Activated CD4-positive, alpha-beta T cell treated with anti-CD3 and anti-CD28 coated beads, Interleukin-2, amount 10 ng/mL, durations not matched to agents 24 days and 14 days (primary cell): ENCODE measurements around the gene BCKDHA. TPM values are rescaled to one million over a fixed set of nuclear protein-coding genes. Genes with fewer than 3 reads are reported as not detected.

ENCODE experiments used
- DNase-seq: peaks from one replicate; pipeline ENCODE4 v3.0.0; 2022
- H3K27ac Mint-ChIP-seq: one replicate; pipeline ENCODE4 v1.8.0; 2022; ENCODE audit warnings: mild to moderate bottlenecking, mixed read lengths
- H3K27me3 Mint-ChIP-seq: one replicate; pipeline ENCODE4 v1.8.0; 2022; ENCODE audit warnings: mixed read lengths
- H3K36me3 Mint-ChIP-seq: one replicate; pipeline ENCODE4 v1.8.0; 2022; ENCODE audit warnings: low read depth, mild to moderate bottlenecking, mixed read lengths
- H3K4me1 Mint-ChIP-seq: one replicate; pipeline ENCODE4 v1.8.0; 2021; ENCODE audit warnings: mixed read lengths
- H3K4me3 Mint-ChIP-seq: one replicate; pipeline ENCODE4 v1.8.0; 2022; ENCODE audit warnings: mild to moderate bottlenecking, moderate library complexity, mixed read lengths
- H3K9me3 Mint-ChIP-seq: one replicate; pipeline ENCODE4 v1.8.0; 2021; ENCODE audit warnings: mixed read lengths
- intact Hi-C: fragments of 100-400 bp; cut with micrococcal nuclease; formaldehyde crosslinking; loops from one replicate; pipeline ENCODE4 v1.15.1; 2023
- total RNA-seq: library from RNA; stranded (reverse); gene quantifications from 2 replicates; pipeline ENCODE4 v1.2.3, GENCODE V29; 2022

Gene BCKDHA
- total RNA-seq, result 11.4 and 20.1 TPM in 2 replicates

DNA sequence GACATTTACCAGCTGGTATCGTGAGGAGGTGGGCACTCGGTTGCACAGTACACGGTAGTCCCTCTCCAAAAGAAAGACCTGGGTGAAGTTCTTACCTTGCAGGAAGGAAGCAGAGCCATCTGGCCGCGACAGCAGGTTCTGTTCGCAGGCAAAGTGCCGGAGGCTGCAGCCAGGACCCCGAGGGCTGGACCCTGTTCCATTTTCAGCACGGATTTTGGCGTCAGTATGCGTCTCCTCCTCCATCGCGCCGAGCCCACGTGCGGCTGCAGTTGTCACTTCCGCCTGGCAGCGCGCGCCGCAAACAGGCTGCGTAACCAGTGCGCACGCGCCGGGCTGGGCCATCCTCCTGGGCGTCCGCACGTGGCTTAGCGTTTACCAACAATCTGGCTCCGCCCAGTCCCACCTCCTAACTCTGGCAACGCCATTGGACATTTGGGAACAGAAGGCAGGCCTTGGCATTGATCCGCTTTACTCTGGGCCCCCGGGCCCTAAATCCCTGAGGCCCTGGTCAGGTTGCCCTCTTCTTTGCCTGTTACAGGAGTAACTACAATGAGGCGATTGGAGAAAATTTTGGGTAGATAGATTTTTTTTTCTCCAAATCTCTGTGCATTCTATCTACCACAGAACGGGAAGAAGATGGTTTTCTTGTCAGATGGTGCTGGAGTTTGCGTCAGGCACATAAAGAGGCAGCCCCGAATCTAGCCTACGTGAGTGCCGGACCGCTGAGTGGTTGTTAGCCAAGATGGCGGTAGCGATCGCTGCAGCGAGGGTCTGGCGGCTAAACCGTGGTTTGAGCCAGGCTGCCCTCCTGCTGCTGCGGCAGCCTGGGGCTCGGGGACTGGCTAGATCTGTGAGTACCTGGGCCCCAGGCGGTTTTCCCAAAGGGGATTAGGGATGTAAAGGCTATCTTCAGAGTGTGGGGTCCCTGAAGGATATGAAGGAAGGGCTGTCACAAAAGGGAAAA, at the start of gene BCKDHA, which contains the start of gene EXOSC5:
Gene BCKDHA, plus strand, starts transcription at position 733 of the 964 bp plus-strand sequence. Its CDS starts 10 bp downstream, at position 743.
Gene EXOSC5, minus strand, starts transcription at position 274 of the 964 bp plus-strand sequence. Its CDS starts 31 bp downstream, at position 243.
- DNase-seq, result peak; percentile 100
- no peaks in the 10 kb centered on the region for H3K9me3 Mint-ChIP-seq
- intact Hi-C loops, result loop anchor here (1.0 to 5.0 kb wide), 5 partner anchors 33 to 785 kb away; partner anchors contain the start of genes B9D2, DMAC2 and HNRNPUL1
- peaks cover 39% of the 10 kb centered on the region for H3K4me1 Mint-ChIP-seq
- peak within 1 kb of the TSS; percentile 100 for H3K27ac Mint-ChIP-seq
- peaks cover 17% of the 10 kb centered on the region for H3K36me3 Mint-ChIP-seq
- H3K27me3 Mint-ChIP-seq, result no peaks in the 10 kb centered on the region
- H3K4me3 Mint-ChIP-seq, result peak within 1 kb of the TSS; percentile 99

DNA sequence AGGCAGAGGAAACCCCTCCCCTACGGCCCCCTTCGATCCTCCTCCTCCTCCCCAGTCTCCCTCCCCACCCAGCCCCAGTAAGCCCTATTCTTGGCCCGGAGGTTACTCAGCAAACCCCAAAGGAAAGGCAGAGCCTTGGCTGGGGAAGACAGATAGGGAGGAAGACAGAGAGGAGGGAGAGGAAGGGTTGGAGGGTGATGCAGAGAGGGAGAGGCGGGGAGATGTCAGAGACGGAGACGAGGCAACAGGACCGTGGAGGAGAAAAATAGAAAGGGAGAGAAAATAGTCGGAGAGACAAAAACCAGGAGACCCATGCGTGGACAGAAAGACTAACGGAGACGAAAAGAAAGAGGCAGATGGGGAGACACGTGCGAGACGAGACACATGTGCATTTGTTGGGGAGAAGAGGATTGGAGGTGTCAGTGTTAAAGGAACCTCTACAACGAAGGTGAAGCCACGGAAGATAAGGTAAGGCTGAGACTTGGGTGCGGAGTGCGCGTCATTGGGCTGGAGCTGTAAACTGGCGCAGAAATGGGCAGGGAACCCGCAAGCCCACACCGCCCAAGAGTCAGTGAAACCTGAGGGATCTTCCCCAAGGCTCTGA, 46.8 kb upstream of the BCKDHA start:
- peak overlapping the region; percentile 88 for H3K27ac Mint-ChIP-seq
- intact Hi-C loops, result loop anchor here (1.0 to 10.0 kb wide), 3 partner anchors 88 to 576 kb away; partner anchors contain the start of genes ARHGEF1, MIA and RAB4B
- H3K4me3 Mint-ChIP-seq, result peak overlapping the region; percentile 92
- H3K9me3 Mint-ChIP-seq, result no peaks in the 10 kb centered on the region
- no peaks in the 10 kb centered on the region for H3K27me3 Mint-ChIP-seq
- peaks cover 37% of the 10 kb centered on the region for H3K4me1 Mint-ChIP-seq
- no peak for DNase-seq
- peaks cover 44% of the 10 kb centered on the region for H3K36me3 Mint-ChIP-seq

DNA sequence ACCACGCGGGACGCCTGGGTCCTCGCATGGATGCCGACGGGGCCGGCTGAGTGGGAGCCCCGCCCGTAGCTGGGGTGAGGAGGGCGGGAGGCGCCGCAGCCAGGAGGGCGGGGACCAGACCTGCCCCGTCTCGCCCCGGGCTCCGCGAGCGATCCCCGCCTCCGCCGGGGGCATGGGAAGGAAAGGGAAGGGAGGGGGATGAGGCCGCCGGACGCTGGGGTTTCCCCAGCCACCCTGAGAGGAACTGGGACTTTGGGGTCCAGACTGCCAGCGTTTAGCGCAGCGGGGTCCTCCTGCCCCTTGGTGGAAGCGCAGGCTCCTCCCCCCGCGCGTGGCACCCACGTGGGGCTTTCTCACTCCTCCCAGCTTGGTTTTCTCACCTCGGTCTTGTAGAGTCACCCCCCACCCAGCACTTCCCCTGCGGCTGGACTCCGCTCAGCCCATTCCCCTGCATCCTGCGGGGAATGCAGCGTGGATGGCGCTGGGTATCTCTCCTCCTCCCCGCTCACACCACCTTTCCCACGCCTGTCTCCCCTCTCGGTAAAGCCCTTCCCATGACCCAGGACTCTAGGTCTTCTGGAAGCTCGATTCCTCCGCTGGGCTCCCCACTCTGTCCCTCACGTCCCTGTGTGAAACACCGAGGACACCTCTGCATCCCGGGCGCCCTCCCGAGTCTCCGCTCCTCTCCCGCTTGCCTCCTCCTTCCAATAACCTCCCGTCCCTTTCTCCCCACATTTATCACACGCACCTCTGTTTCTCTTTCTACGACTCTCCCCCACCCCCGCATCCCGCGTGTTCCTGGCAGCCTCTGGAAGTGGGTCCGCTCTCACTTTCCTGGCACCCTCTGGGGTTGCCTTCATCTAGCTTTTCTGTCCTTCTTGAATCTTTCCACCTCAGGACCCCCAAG, 46.0 kb upstream of the BCKDHA start:
- no peaks in the 10 kb centered on the region for H3K27me3 Mint-ChIP-seq
- intact Hi-C loops, result loop anchor here (1.0 to 10.0 kb wide), 6 partner anchors 23 to 577 kb away; partner anchors contain the start of genes ARHGEF1, BCKDHA, EXOSC5 and MIA
- peak; percentile 96 for DNase-seq
- H3K36me3 Mint-ChIP-seq, result peaks cover 41% of the 10 kb centered on the region
- H3K4me3 Mint-ChIP-seq, result peak overlapping the region; percentile 92
- peaks cover 41% of the 10 kb centered on the region for H3K4me1 Mint-ChIP-seq
- H3K9me3 Mint-ChIP-seq, result no peaks in the 10 kb centered on the region
- peak overlapping the region; percentile 88 for H3K27ac Mint-ChIP-seq

DNA sequence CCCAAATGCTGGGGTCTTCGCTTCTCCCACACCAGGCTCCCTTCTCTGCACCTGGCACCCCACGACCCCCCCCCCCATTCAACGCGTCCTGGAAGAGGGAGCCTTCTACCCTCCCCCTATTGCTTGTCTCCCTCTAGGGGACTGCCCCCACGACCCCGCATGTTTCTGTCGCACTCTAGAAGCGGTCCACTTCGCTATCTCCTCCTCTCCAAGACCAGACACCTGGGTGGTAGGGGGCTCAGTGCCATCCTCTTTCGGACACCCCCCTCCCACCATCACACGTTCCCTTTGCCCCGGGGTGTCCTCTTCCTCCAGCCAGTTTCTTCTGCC, 45.4 kb upstream of the BCKDHA start:
- Mint-ChIP-seq H3K27me3 (no peaks in the 10 kb centered on the region), H3K36me3 (peaks cover 42% of the 10 kb centered on the region), H3K27ac (peak overlapping the region; percentile 88), H3K4me1 (peaks cover 48% of the 10 kb centered on the region), H3K9me3 (no peaks in the 10 kb centered on the region), H3K4me3 (peak overlapping the region; percentile 92)
- intact Hi-C loops, result loop anchor here (1.0 to 10.0 kb wide), 5 partner anchors 24 to 577 kb away; partner anchors contain the start of genes ARHGEF1, BCKDHA, EXOSC5 and MIA
- no peak for DNase-seq

DNA sequence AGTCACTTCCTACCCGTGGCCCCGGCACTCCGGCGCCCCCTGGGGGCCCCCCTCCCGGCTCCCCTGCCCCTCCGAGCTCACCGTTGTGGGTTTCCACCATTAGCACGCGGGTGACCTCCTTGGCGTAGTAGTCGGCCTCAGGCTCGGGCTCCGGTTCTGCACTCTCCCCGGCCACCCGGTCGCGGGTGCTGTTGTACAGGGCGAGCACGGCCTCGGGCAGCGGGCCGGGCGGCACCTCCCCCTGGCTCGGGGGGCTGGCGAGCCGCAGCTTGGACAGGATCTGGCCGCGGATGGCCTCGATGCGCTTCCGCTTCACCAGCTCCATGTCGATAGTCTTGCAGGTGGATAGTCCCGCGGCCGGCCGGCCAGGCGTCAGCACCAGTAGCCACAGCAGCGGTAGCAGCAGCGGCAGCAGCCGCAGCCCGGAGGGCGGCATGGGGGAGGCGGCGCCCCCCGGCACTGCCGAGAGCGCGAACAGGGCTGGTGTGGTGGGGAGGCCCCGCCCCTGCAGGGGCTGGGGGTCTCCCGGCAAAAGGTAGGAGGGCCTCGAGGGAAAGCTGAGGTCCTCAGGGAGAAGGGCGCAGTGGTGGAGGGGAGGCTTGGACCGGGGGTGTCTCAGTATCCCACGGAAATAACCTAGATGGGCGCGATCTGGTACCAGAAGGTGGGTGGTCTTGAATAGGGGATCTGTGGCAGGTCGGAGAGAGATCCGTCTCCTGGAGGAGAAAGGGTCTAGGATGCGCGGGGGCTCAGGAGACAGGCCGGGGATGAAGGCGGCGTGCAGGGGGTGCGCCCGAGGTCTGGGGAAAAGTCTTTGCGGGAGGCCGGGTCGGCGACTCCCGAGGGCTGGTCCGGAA, 44.8 kb upstream of the BCKDHA start:
- peak overlapping the region; percentile 88 for H3K27ac Mint-ChIP-seq
- H3K36me3 Mint-ChIP-seq, result peaks cover 39% of the 10 kb centered on the region
- no peaks in the 10 kb centered on the region for H3K9me3 Mint-ChIP-seq

DNA sequence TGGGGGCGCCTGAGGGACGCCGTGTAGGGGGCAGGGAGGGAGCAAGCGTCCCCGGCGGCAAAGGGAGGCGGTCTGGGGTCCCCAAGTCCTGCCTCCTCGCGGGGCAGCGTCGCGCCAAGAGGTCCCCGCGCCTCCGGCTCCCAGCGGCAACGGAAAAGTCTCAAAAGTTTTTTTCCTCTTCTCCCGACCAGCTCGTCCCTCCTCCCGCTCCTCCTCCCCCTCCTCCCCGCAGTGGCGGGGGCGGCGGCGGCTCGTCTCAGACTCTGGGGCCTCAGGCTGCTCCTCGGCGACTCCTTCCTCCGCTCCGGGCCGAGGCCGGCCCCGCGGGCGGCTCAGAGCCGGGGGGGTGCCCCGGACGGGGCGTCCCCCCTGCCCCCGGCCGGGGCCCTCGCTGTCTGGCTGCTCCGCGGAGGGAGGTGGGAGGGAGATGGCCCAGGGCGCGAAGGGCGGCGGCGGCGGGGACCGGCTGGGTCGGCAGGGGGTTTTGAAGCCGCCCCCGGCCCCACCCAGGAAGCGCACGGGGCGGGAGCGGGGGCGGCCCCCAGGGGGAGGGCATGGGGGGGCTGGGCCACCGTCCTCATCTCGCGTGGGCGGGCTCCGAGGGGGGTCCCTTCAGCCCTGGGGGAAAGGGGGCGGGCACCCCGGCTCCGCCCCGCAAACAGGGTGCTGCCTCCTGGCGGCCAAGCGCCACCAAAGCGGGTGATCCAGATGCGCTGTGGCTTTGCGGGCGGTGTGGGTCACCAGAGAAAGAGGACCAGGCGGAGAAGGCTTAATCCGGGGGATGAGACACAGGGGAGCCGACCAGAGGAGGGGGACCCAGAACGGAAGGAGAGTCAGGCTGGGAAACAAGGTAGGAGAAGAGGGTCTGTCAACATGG, 43.9 kb upstream of the BCKDHA start, which contains the start of gene TGFB1:
Gene TGFB1, minus strand, starts transcription at position 457 of the 877 bp plus-strand sequence. CDS start 878 bp downstream, outside the sequence.
- peak; percentile 98 for DNase-seq
- Mint-ChIP-seq H3K4me3 (peak within 1 kb of the TSS; percentile 92), H3K27me3 (no peaks in the 10 kb centered on the region), H3K9me3 (no peaks in the 10 kb centered on the region), H3K27ac (peak within 1 kb of the TSS; percentile 96), H3K36me3 (peaks cover 34% of the 10 kb centered on the region), H3K4me1 (peaks cover 56% of the 10 kb centered on the region)
- intact Hi-C loops, result loop anchor here (1.0 to 10.0 kb wide), 4 partner anchors 10 to 579 kb away; partner anchors contain the start of genes ARHGEF1, MIA and RAB4B

More for the DNA sequence above, 44.8 kb upstream of the BCKDHA start:
- Mint-ChIP-seq H3K27me3 (no peaks in the 10 kb centered on the region), H3K4me3 (peak overlapping the region; percentile 92), H3K4me1 (peaks cover 53% of the 10 kb centered on the region)
- DNase-seq, result peak; percentile 94
- intact Hi-C loops, result loop anchor here (1.0 to 10.0 kb wide), 5 partner anchors 25 to 578 kb away; partner anchors contain the start of genes ARHGEF1, BCKDHA, EXOSC5 and MIA

DNA sequence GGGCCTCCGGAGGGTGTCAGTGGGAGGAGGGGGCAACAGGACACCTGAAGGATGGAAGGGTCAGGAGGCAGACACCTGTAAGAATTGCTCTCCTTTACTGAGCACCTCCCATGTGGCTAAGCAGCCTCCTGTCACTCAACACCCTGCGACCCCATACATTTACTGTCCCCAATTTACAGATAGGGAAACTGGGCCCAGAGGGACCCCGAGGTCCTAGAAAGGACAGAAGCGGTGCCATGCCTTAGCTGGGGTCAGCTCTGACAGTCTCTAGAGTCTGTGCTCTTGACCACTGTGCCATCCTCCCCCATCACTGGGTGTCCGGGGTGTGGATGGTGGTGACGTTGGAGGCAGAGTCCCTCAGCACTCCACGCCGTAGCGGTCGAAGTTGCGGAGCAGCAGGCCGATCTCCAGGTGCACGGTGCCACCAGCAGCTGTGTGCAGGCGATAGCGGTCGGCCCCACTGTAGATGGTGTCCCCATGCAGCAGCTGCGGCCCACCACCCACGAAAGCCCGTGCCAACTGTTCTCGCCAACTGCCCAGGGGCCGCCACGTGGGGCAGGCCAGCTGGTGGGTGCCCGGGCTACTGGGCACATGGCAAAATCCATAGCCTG, 43.2 kb upstream of the BCKDHA start:
- H3K9me3 Mint-ChIP-seq, result no peaks in the 10 kb centered on the region

DNA sequence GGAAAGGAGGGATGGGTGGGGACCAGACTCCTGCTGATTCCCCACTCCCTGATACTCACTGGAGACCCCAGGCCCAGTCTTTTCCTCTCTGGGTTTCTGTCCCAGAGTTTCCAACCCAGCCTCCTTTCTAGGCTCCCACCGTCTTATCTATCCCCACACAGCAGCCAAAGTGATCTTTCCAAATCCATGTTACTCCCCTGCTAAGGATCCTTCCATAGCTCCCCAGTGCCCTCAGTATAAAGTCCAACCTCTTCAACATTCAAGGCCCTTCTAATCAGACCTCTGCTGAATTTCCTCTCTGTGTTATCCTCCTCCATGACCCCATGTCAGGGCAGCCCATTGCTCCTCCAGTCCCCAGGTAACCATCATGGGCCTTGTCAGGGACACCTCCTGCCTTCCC, 42.6 kb upstream of the BCKDHA start:
- Mint-ChIP-seq H3K27ac (peak overlapping the region; percentile 89), H3K4me3 (peak overlapping the region; percentile 66), H3K4me1 (peaks cover 47% of the 10 kb centered on the region), H3K9me3 (no peaks in the 10 kb centered on the region), H3K36me3 (peaks cover 33% of the 10 kb centered on the region), H3K27me3 (no peaks in the 10 kb centered on the region)
- intact Hi-C loops, result loop anchor here (10.0 kb wide), 2 partner anchors 530 to 580 kb away; partner anchors contain the start of genes ARHGEF1, MIA and RAB4B
- DNase-seq, result no peak

More for the DNA sequence above, 43.2 kb upstream of the BCKDHA start:
- H3K4me3 Mint-ChIP-seq, result peak overlapping the region; percentile 92
- DNase-seq, result no peak
- H3K4me1 Mint-ChIP-seq, result peaks cover 49% of the 10 kb centered on the region
- H3K27me3 Mint-ChIP-seq, result no peaks in the 10 kb centered on the region
- peak overlapping the region; percentile 96 for H3K27ac Mint-ChIP-seq
- peaks cover 29% of the 10 kb centered on the region for H3K36me3 Mint-ChIP-seq
- intact Hi-C loops, result loop anchor here (1.0 to 10.0 kb wide), 3 partner anchors 9 to 580 kb away; partner anchors contain the start of genes ARHGEF1, MIA and RAB4B

DNA sequence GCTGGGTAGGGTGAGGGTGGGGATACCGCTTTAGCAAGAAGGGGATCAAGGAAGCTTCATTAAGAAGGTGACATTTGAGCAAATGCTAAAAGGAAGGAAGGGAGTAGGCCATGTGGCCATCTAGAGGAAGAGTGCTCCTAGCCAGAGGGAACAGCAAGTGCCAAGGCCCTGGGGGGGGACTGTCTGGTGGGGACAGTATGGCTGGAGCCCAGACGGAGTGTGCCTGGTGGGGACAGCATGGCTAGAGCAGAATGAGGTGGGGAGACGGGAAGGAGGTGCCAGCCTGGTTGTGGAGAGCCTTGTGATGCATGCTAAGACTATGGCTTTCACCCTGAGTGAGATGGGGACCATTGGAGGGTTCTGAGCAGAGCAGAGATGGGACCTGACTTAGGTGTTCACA, 41.8 kb upstream of the BCKDHA start:
- H3K27me3 Mint-ChIP-seq, result no peaks in the 10 kb centered on the region
- peaks cover 33% of the 10 kb centered on the region for H3K36me3 Mint-ChIP-seq
- peaks cover 45% of the 10 kb centered on the region for H3K4me1 Mint-ChIP-seq
- H3K27ac Mint-ChIP-seq, result peak overlapping the region; percentile 89
- H3K9me3 Mint-ChIP-seq, result no peaks in the 10 kb centered on the region
- peak; percentile 67 for DNase-seq
- intact Hi-C loops, result loop anchor here (2.0 to 10.0 kb wide), 3 partner anchors 199 to 581 kb away; partner anchors contain the start of genes ARHGEF1, MIA and RAB4B
- H3K4me3 Mint-ChIP-seq, result peak overlapping the region; percentile 66

DNA sequence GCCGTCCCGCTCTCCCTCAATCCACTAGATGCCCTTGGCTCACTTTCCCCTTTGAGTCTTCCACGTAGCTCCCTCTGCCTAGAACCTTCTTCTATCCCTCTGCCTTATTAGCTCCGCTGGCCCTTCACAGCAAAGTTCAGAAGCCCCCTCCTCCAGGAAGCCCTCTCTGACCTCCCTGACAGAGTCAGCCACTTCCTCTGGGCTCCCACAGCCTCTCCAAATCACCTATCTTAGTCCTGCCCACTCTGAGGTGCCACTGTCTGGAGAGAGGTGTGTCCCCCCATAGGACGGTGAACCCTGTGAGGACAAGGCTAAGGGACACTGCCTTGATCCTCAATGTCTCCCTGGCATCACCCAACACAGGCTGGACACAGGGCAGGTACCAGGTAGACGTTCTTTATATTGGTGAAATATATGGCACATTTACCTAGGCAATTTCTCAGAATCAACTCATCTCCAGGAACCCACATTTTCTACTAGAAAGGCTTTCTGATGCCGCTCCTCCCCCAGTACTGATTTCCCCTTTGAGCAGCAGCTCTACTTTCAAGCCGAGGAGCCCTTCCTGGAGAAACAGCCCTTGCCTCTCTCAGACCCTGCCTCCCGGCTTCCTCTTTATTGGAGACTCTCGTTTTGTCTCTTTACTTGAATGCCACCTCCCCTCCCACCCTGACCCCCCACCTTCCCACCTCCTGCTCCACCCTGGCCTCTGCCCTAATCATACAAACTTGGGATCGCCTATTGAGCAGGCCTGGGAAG, 40.5 kb upstream of the BCKDHA start:
- H3K4me3 Mint-ChIP-seq, result peak overlapping the region; percentile 78
- intact Hi-C loops, result loop anchor here (2.0 to 10.0 kb wide), 3 partner anchors 198 to 582 kb away; partner anchors contain the start of genes ARHGEF1, MIA and RAB4B
- H3K36me3 Mint-ChIP-seq, result peaks cover 26% of the 10 kb centered on the region
- no peaks in the 10 kb centered on the region for H3K27me3 Mint-ChIP-seq
- peak; percentile 83 for DNase-seq
- peak overlapping the region; percentile 94 for H3K27ac Mint-ChIP-seq
- peaks cover 42% of the 10 kb centered on the region for H3K4me1 Mint-ChIP-seq
- no peaks in the 10 kb centered on the region for H3K9me3 Mint-ChIP-seq
